T-helper 1 cell (primary cell): ENCODE measurements around the gene EIF1.

Source experiments
- DNase-seq, 5 donors: peaks; one replicate each; pipeline ENCODE4 v3.0.0-alpha.2; 2012 to 2020

EIF1 gene

DNA sequence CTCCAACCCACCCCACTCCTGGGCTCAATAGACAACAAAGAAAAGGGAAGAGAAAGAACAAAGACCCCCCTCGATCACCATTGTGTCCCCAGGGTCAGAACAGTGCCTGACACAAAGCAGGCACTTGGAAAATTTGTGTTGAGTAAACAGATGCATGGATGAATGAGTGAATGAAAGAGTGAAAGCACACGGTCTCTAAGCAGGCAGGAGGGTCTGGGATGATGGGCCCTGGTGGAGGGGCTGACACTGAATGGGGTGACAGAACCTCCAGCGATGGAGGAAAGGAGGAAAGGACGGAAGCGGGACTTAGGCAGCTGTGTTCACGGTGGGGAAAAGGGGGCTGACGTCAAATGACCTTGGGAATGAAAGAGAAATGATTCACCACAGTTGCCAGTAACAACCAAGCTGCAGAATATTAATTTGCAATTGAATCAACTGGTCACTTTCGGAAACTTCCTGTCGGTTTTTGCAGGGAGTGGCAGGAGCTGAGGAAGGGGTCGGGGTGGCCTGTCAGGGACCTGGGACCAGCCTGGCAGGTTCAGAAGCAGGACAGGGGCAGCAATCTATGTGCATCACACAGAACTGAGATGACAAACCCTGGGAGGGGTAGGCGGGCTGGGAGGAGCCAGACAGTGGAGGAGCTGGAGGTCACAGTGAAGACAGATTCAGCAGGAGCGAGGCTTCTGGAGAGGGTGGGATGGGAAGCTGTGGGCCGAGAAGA lies 16.7 kb downstream of the EIF1 start:
- no peak for DNase-seq

- no peak for DNase-seq
These were observed 19.4 kb downstream of the EIF1 start for GRCh38 chr17:41707803-41708669.

- DNase-seq, result peak in 1 of 5 donors; percentile 40
These were observed 21.9 kb downstream of the EIF1 start for GRCh38 chr17:41710472-41711090.

GRCh38 chr17:41711669-41712400 lies 23.1 kb downstream of the EIF1 start, which contains the start of gene GAST:
TSS of gene GAST (plus strand) at chr17:41712331. CDS start at chr17:41715437, 3,106 bp downstream.
- DNase-seq, result no peak

- no peak for DNase-seq
These were observed 29.0 kb downstream of the EIF1 start for GRCh38 chr17:41717408-41718286.

- DNase-seq, result no peak
These were observed 29.6 kb downstream of the EIF1 start for GRCh38 chr17:41718287-41718645.

GRCh38 chr17:41722231-41722630 lies 33.5 kb downstream of the EIF1 start:
- DNase-seq, result no peak

DNA sequence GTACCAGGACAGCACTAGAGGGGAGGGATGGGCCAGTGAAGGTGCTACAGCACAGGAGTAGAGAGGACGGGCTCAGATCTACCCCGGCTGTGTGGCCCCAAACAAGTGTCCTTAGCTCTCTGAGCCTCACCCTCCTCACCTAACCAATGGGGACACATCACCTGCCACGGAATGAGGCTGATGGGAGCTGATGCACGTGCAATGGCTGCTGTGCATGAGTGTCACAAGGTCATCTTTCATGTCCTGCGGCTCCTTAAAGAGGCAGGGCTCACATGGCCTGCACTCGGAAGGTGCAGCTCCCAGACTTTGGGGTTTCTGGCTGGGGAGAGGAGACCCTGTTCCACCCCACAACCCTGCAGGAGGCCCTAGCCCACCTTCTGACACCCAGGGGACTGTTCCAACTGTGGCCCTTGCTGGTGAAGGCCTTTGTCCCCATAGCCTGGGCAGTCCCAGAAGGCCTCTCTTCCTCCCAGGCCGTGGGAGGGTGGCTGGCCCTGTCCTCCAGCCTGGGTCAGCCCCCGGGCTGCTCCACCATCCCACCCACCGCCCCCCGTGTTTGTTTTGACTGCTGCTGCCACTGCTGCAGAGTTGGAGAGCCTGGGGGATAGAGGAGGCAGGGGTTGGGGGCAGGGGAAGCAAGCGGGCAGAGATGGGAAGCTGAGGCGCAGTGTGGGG lies 35.3 kb downstream of the EIF1 start:
- DNase-seq, result no peak

DNA sequence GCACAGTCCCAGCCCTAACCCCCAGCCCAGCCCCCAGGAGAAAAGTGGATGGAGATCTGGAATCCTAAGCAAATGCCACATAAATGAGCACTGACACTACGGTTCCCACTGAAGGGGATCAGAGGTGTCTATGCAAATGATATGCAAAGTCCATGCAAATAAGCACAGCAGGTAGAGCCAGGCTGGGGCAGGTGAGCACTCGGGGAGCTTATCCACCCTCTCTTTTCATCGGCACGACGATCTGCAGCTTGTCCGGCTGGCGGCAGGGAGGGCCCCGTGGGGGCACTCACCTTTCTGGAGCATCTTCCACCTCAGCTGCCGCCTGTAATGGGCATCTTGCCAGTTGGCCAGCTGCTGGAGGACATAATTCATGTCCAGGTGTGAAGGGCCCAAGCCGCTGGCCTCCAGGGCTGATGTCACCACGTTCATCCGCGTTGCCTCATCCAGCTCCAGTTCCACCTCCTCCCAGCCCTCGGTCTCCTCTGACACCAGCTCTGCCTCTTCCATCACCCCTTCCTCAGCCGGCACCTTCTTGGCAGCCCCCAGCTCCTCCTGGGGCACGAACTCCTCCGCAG lies 35.9 kb downstream of the EIF1 start:
- no peak for DNase-seq

DNA sequence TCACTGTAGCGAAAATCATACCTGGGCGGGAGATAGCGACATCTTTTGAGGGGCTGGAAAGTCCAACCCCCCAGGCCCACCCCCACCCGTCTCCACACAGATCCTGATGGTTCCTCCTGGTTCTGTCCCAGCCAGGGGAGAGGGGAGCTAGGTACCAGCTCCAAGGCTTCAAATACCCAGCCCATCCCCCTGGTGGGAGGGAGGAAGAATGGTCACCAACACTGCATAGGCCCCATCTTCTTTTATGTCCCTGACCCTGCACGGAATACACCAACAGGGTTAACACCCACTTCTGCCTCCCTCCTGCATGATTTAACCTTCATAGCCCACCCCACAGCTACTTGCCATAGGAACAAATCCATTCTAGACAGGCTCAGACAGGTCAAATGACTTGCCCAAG lies 36.4 kb downstream of the EIF1 start:
- no peak for DNase-seq

DNA sequence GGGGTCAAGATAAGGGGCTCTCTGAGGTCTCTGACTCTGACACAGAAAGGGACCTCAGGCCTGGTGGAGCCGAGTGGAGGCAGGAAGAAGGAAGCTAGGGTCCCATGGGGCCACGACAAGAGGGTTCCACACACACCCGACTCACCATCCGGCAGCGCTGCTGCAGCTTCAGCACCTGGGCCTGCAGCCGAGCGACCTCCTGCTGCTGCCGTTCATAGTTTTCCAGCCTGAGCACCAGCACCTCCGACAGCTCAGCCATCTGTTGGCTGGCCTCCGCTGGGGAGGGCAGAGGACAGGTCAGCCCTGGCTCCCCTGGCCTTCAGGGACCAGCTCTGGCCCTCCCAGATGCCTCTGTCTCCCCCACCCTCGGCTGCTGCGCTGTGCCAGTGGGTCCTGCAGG lies 39.4 kb downstream of the EIF1 start:
- no peak for DNase-seq

DNA sequence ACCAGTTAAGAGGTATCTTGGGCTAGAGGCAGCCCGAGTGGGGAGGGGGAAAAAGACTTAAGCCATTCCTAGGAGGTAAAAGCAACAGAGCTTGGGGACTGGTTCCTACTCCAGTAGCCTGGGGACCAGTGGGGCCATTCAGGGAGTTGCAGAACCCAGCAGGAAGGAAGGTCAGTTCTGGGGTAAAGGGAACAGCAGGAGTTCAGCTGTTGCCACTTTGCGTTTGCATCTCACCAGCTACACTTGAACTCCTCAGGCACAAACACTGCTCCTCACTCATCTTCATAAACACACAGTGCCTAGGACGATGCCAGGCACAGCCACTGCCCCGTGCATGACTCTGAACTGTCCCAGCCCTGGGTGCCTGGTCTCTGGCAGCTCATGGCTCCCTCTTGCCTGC lies 41.8 kb downstream of the EIF1 start:
- no peak for DNase-seq

GRCh38 chr17:41731836-41732235 lies 43.2 kb downstream of the EIF1 start:
- DNase-seq, result no peak

- no peak for DNase-seq
These were observed 44.9 kb downstream of the EIF1 start for GRCh38 chr17:41733348-41734138.

DNA sequence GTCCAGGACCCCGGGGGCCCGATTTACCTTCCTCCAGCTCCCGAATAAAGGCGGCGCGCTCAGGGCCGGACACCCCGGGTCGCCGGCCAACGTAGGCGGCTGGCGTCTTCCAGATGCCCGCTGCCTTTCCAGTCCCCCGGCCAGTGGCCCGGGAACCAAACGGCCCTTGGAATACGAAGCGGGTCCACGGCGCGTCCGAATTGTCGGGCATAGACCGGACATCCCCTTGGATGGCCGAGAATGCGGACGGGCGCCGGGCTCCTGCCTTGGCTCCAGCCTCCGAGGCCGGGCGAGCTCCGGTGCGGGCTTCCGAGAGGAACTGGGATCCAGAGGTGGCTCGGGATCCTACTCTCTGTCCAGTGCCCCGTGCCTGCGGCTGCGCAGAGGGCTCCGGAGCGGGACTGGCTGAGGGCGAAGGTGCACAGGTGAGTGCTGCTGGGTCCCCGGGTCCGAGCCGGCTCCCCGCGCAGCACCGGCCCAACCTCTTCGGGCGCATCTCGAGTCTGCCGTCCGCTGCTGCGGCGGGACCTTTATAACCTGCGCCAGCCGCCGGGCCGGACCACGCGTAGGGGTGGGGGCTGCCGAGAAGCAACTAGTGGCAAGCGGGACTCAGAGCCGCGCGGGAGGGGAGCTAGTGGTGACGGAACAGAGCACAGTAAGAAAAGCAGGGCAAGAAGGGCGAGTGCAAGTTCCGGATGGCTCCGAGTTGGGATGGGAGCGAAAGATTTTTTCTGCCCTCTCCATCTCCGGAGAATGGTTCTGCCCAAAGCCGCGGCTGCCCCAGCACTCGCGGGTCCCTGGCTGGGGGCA lies 45.7 kb downstream of the EIF1 start, which contains the start of gene HAP1:
Gene HAP1, minus strand, starts transcription at position 505 of the 810 bp plus-strand sequence. Its CDS starts 9 bp downstream, at position 496.
- DNase-seq, result no peak

- no peak for DNase-seq
These were observed 46.2 kb downstream of the EIF1 start for GRCh38 chr17:41734949-41735313.

- no peak for DNase-seq
These were observed 47.1 kb downstream of the EIF1 start for GRCh38 chr17:41735744-41736143.

DNA sequence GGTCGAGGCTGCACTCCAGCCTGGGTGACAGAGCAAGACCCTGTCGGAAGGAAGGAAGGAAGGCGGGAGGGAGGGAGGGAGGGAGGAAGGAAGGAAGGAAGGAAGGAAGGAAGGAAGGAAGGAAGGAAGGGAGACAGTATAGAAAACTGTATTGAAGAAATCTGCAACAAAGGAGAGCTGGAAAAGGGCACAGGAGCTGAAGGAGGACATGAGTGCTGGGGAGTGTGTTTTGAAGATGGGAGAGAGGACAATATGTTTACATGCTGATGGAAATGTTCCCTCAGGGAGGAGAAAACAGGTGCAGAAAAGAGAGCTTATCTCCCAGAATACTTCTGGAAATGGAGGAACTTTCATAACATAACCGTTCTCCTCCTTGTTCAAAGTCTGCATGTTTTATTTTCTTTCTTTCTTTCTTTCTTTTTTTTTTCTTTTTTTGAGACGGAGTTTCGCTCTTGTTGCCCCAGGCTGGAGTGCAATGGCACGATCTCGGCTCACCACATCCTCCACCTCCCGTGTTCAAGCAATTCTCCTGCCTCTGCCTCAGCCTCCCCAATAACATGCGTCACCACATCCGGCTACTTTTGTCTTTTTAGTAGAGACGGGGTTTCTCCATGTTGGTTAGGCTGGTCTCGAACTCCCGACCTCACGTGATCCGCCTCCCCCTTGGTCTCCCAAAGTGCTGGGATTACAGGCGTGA lies 48.4 kb downstream of the EIF1 start:
- DNase-seq, result peak in 1 of 5 donors; percentile 26

DNA sequence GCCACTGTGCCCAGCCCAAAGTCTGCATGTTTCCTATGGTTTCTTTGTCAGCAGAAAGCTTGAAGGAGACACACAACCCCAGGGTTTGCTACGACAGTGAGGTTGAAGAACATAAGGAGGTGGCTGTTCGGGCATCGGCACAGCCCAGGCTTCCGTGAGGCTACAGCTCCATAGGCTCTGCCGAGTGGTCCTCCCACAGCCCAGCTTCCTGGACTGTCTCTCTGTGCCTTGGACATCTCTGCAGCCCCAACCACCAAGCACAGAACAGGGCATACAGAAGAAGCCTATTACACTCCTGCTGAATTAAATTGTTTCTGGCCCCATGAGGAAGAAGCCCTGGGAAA lies 49.0 kb downstream of the EIF1 start:
- no peak for DNase-seq
